GM12892 (cell line): Measurements from ENCODE around the gene NPM3.

Experiments
- POLR2A ChIP-seq: IDR thresholded peaks from 2 replicates; pipeline ENCODE4 v1.6.1; 2011; ENCODE audit warnings: low read depth, low read length, control low read depth
- POLR2AphosphoS5 ChIP-seq: IDR thresholded peaks from 2 replicates; pipeline ENCODE4 v1.6.1; 2011; ENCODE audit warnings: low read depth, low read length, control low read depth

- no peak for TF ChIP-seq POLR2AphosphoS5
- no peak for TF ChIP-seq POLR2A
Measured at GRCh38 chr10:101773923-101774588, 9.2 kb downstream of the NPM3 start.
